Measurements from ENCODE around the gene KIAA1217. TPM values are rescaled to one million over a fixed set of nuclear protein-coding genes. Genes with fewer than 3 reads are reported as not detected.

Gene KIAA1217
- total RNA-seq, 1 donor from 2014 or later, result 13.0 TPM

DNA sequence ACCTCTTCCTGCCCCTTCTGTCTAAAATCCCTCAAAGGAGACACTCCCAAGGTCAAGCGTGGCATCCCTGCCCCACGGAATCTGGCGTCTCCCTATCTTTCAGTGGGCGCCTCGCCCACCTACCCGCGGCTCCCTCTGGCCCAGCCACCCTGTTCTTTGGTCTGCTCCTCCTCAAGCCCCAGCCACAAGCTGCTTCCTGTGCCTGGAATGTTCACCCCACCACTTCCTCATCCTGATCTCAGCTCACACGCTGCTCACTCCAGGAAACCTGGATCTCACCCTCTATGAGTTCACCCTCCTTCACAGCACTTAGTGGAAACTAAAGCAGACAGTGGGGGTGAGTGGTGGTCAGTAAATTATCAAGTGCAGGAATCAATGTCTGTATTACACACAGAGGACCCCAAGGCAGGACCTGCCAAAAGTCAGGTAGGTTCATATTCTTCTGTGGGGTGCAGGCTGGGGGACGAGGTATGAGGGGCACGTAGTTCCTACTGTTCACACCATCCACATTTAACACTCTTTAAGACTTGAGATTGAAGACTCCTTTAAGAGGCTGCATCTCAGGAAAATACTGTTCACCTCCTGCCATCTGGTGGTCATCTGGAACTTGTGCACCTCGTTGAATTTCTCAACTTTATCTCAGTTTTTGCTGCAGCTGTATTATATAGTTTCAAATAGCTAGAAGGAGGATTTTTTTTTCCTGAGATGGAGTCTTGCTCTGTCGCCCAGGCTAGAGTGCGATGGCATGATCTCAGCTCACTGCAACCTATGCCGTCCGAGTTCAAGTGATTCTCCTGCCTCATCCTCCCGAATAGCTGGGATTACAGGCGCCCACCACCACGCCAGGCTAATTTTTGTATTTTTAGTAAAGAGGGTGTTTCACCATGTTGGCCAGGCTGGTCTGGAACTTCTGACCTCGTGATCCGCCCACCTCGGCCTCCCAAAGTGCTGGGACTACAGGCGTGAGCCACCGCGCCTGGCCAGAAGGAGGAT is 348.1 kb downstream of the KIAA1217 start:
- TF ChIP-seq, protein P1, sequence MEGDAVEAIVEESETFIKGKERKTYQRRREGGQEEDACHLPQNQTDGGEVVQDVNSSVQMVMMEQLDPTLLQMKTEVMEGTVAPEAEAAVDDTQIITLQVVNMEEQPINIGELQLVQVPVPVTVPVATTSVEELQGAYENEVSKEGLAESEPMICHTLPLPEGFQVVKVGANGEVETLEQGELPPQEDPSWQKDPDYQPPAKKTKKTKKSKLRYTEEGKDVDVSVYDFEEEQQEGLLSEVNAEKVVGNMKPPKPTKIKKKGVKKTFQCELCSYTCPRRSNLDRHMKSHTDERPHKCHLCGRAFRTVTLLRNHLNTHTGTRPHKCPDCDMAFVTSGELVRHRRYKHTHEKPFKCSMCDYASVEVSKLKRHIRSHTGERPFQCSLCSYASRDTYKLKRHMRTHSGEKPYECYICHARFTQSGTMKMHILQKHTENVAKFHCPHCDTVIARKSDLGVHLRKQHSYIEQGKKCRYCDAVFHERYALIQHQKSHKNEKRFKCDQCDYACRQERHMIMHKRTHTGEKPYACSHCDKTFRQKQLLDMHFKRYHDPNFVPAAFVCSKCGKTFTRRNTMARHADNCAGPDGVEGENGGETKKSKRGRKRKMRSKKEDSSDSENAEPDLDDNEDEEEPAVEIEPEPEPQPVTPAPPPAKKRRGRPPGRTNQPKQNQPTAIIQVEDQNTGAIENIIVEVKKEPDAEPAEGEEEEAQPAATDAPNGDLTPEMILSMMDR (IDR thresholded peaks at IDR 0.05), result peak in 2 of 3 experiments; percentile 46 to 51
- intact Hi-C loops (cut with DNase I), result no loop called here
- peak in 1 of 2 donors; percentile 62 for DNase-seq (ENCODE audit: low spot score in 2 of 2)
- Histone ChIP-seq H3K27ac (no peak overlapping the region), H3K9me3 (no peaks in the 10 kb centered on the region), H3K4me3 (no peak overlapping the region), H3K36me3 (no peaks in the 10 kb centered on the region), H3K27me3 (no peaks in the 10 kb centered on the region), H3K4me1 (no peaks in the 10 kb centered on the region)

DNA sequence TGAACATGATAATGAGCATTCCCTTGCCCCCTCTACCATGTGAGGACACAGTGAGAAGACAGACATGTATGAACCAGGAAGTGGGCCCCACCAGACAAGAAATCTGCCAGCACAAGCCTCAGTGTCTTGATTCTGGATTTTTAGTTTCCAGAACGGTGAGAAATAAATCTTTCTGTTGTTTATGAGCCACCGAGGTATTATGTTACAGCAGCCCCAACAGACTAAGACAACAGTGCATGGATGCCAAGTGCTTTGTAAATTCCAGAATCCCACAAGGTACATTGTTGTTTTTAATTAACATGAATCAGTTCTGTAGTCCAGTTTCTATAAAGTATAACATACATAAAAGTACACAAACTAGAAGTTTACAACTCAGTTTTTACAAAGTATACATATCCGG is 352.5 kb downstream of the KIAA1217 start:
- no peak overlapping the region for H3K4me3 ChIP-seq
- H3K9me3 ChIP-seq, result no peaks in the 10 kb centered on the region
- intact Hi-C loops (cut with DNase I), result no loop called here
- no peaks in the 10 kb centered on the region for H3K4me1 ChIP-seq
- TF ChIP-seq, protein P1 (IDR thresholded peaks at IDR 0.05), result no peak
- H3K27ac ChIP-seq, result no peak overlapping the region
- H3K36me3 ChIP-seq, result no peaks in the 10 kb centered on the region
- no peak for DNase-seq (ENCODE audit: low spot score in 2 of 2)
- H3K27me3 ChIP-seq, result no peaks in the 10 kb centered on the region

DNA sequence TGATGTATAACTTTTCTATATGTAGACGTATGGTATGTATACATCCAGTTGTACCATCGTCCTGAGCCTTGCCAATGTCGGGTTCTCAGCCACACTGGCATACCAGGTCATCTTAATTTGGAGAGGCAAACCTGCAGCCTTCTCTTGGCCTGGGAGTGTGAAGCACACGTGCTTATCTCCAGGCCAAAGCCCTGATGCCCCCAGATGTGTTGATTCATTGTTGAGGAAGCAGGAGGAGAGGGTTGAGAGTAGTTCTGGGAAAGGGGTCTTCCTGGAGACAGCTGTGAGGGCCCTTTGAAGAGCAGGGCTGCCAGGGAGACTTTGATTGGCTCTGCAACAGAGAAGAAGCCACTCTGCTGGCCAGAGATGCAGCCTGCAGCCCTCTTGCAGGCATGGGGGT is 359.1 kb downstream of the KIAA1217 start:
- no peak for DNase-seq (ENCODE audit: low spot score in 2 of 2)
- H3K4me3 ChIP-seq, result no peak overlapping the region
- no peaks in the 10 kb centered on the region for H3K9me3 ChIP-seq
- TF ChIP-seq, protein P1 (IDR thresholded peaks at IDR 0.05), result no peak
- H3K36me3 ChIP-seq, result no peaks in the 10 kb centered on the region
- H3K4me1 ChIP-seq, result no peaks in the 10 kb centered on the region
- intact Hi-C loops (cut with DNase I), result no loop called here
- no peaks in the 10 kb centered on the region for H3K27me3 ChIP-seq
- H3K27ac ChIP-seq, result no peak overlapping the region

DNA sequence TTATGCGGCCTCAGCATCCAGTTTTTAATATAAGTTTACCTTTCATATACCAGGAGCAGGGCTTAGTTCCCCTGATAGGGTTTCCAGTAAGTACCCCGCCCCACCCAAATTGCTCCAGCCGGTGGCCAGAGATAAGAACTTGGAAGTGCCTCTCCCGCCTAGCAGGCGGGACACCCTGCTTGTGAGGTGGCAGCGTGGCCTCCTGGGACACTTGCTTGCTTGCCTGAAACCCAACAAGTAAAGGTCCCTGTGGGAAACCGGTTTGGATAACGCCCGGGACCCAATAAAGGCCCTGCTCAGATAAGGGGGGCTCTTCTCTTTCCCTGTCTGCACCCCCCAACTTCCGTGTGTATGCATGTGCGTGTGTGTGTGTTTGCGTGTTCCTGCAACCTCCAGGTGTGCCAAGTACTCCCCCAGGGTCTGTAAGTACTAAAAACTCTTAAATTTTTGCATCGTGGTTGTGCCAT is 360.4 kb downstream of the KIAA1217 start:
- TF ChIP-seq, protein P1 (IDR thresholded peaks at IDR 0.05), result no peak
- Histone ChIP-seq H3K9me3 (no peaks in the 10 kb centered on the region), H3K4me1 (no peaks in the 10 kb centered on the region), H3K27me3 (no peaks in the 10 kb centered on the region), H3K27ac (no peak overlapping the region), H3K36me3 (no peaks in the 10 kb centered on the region), H3K4me3 (no peak overlapping the region)
- intact Hi-C loops (cut with DNase I), result no loop called here
- no peak for DNase-seq (ENCODE audit: low spot score in 2 of 2)

DNA sequence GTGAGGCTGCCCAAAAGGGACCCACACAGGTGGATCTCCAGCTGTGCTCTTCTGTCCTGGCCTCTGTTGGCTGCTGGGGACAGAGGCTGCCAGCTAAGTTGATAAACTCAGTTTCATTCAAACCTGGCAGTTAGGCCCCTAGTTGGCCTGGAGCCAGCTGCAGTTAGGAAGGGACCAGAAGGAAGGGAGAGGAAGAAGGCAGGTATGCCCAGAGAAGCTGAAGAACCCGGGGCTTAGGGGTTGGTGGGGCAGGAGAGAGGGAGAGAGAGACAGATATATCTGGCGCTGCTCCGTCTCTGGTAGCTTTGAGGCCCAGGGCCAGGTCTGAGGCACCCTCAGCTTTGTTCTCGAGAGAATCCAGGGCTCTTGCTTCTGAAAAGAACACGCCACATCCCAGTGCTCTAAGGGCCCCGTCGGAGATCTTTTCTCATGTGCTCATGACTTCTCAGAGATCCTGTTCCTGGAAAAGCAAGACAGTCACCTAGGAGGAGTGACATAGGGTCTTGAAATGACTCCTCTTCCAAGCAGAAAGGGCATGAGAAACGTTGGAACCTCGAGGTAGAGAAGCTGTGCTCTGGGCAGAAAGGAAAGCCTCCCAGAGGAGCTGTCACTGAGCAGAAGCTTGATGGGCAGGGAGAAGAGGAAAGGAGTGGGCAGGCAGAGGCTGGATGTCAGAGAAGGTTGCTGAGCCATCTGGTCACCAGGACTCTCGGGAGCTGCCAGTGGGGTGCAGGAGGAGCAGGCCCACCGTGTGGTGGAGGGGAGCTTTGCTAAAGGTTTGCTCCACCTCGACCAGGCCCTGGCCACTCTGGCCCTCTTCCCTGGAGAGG is 361.1 kb downstream of the KIAA1217 start:
- no peak overlapping the region for H3K4me3 ChIP-seq
- H3K4me1 ChIP-seq, result no peaks in the 10 kb centered on the region
- no peaks in the 10 kb centered on the region for H3K36me3 ChIP-seq
- TF ChIP-seq, protein P1 (IDR thresholded peaks at IDR 0.05), result no peak
- no peaks in the 10 kb centered on the region for H3K9me3 ChIP-seq
- no peaks in the 10 kb centered on the region for H3K27me3 ChIP-seq
- no peak for DNase-seq (ENCODE audit: low spot score in 2 of 2)
- H3K27ac ChIP-seq, result no peak overlapping the region
- intact Hi-C loops (cut with DNase I), result no loop called here
